Aorta (tissue), 5 donors: Measurements from ENCODE around the gene THSD7A. TPM values are rescaled to one million over a fixed set of nuclear protein-coding genes. Genes with fewer than 3 reads are reported as not detected.

Source experiments
- ATAC-seq: fragments of 200-7000 bp; cut with Tn5 transposase; one replicate; pipeline ENCODE4 v1.9.1; 2022; ENCODE audit warnings: moderate library complexity; ENCODE audit not compliant: low FRiP score
- DNase-seq, 2 donors: peaks; one replicate each; pipeline ENCODE4 v3.0.0-alpha.2; 2020
- H3K27ac ChIP-seq, 2 donors: one replicate each; pipeline ENCODE4 v1.5.1; 2013; ENCODE audit warnings: low read length in 2 of 2, mild to moderate bottlenecking in 2 of 2, moderate library complexity in 2 of 2, control low read depth in 1 of 2, inconsistent platforms in 1 of 2, low read depth in 1 of 2
- H3K27me3 ChIP-seq, 2 donors: one replicate each; pipeline ENCODE4 v1.6.1; 2013; ENCODE audit warnings: control low read depth in 1 of 2, low read length in 1 of 2, mild to moderate bottlenecking in 1 of 2, moderate library complexity in 1 of 2; ENCODE audit not compliant: insufficient read depth in 2 of 2, control insufficient read depth in 1 of 2
- H3K36me3 ChIP-seq, 2 donors: one replicate each; pipeline ENCODE4 v1.6.1; 2013; ENCODE audit warnings: control low read depth in 1 of 2, low read length in 1 of 2, mild to moderate bottlenecking in 1 of 2; ENCODE audit not compliant: insufficient read depth in 2 of 2, control insufficient read depth in 1 of 2
- H3K4me1 ChIP-seq, 2 donors: one replicate each; pipeline ENCODE4 v1.6.1; 2013; ENCODE audit warnings: low read length in 2 of 2, control low read depth in 1 of 2, mild to moderate bottlenecking in 1 of 2, moderate library complexity in 1 of 2; ENCODE audit not compliant: insufficient read depth in 2 of 2, control insufficient read depth in 1 of 2
- H3K4me3 ChIP-seq, 2 donors: one replicate each; pipeline ENCODE4 v1.5.1; 2013; ENCODE audit warnings: low read length in 2 of 2, control low read depth in 1 of 2, mild to moderate bottlenecking in 1 of 2
- H3K9me3 ChIP-seq: one replicate; pipeline ENCODE4 v1.6.1; 2013; ENCODE audit warnings: mild to moderate bottlenecking, low read length; ENCODE audit not compliant: control insufficient read depth
- WGBS, 2 donors: extraction: QIAGEN DNeasy Blood & Tissue Kit; methylation state at CpG; one replicate each; pipeline ENCODE4 v1.1.7; 2013; 5-methylcytosine and 5-hydroxymethylcytosine counted together
- intact Hi-C, 2 donors: fragments of 100-400 bp; cut with DNase I; formaldehyde crosslinking; loops; one replicate each; pipeline versions ENCODE4 v1.14.2 to v1.15.0; 2022
- polyA plus RNA-seq, 2 donors: library from polyadenylated mRNA; stranded (reverse); fragments of 200-250 nt; gene quantifications; one replicate each; pipeline ENCODE4 v1.2.3, GENCODE V29; 2013
- total RNA-seq, 2 donors: library from RNA; stranded (reverse); fragmentation: NEBNext Ultra II Directional; extraction: Animal tissue kit (Norgen Biotek cat#: 25700); gene quantifications; one replicate each; pipeline ENCODE4 v1.2.1, GENCODE V29; 2021
- donor health status: healthy with polysubstance abuse.
- donor health status: Bipolar disorder and iron deficiency.
- donor health status: DM: no; HTN: no; CAD: no.
- donor health status: DM: no; HTN: no; CAD: no.
- donor health status: DM: yes; HTN: yes; CAD: no.

The THSD7A gene
- total and polyA plus RNA-seq, 4 donors = 0.03 to 20.0 (median 12.1) TPM; not detected in 1

GRCh38 chr7:11732207-11732606 lies 99.8 kb downstream of the THSD7A start:
- Histone ChIP-seq H3K9me3 (no peaks in the 10 kb centered on the region), H3K36me3 (no peaks in the 10 kb centered on the region), H3K4me1 (no peaks in the 10 kb centered on the region), H3K27me3 (no peaks in the 10 kb centered on the region), H3K27ac (no peak overlapping the region), H3K4me3 (no peak overlapping the region)
- ATAC-seq (no peak), DNase-seq (no peak)
- intact Hi-C loops = no loop called here
- 68 to 77% methylated on average over 4 of the region's 4 CpGs for WGBS, 2 donors

- Histone ChIP-seq H3K4me3 (no peak overlapping the region), H3K27ac (no peak overlapping the region), H3K4me1 (no peaks in the 10 kb centered on the region), H3K36me3 (no peaks in the 10 kb centered on the region), H3K27me3 (no peaks in the 10 kb centered on the region), H3K9me3 (no peaks in the 10 kb centered on the region)
- DNase-seq (no peak), ATAC-seq (no peak)
- intact Hi-C loops = no loop called here
- 96 to 97% methylated on average over 1 of the region's 1 CpG for WGBS, 2 donors
Observed at GRCh38 chr7:11730725-11731124, 101.3 kb downstream of the THSD7A start.

GRCh38 chr7:11727864-11728263 lies 104.1 kb downstream of the THSD7A start:
- intact Hi-C loops = no loop called here

GRCh38 chr7:11726794-11727155 lies 105.2 kb downstream of the THSD7A start:
- no peak overlapping the region for H3K27ac ChIP-seq
- 8 to 11% methylated on average over 6 of the region's 6 CpGs for WGBS, 2 donors
- ATAC-seq = no peak
- H3K9me3 ChIP-seq = no peaks in the 10 kb centered on the region
- intact Hi-C loops = no loop called here
- no peaks in the 10 kb centered on the region for H3K36me3 ChIP-seq
- H3K4me3 ChIP-seq = no peak overlapping the region
- DNase-seq = peak; percentile 46 to 51
- H3K27me3 ChIP-seq = no peaks in the 10 kb centered on the region
- no peaks in the 10 kb centered on the region for H3K4me1 ChIP-seq

More at GRCh38 chr7:11727864-11728263, 104.1 kb downstream of the THSD7A start:
- no peak overlapping the region for H3K4me3 ChIP-seq
- H3K27me3 ChIP-seq = no peaks in the 10 kb centered on the region
- no peak for ATAC-seq
- no peaks in the 10 kb centered on the region for H3K9me3 ChIP-seq
- no peaks in the 10 kb centered on the region for H3K4me1 ChIP-seq
- no peak for DNase-seq
- 97% methylated on average over 1 of the region's 1 CpG for WGBS, 2 donors
- H3K27ac ChIP-seq = no peak overlapping the region
- no peaks in the 10 kb centered on the region for H3K36me3 ChIP-seq

- Histone ChIP-seq H3K27ac (no peak overlapping the region), H3K4me1 (no peaks in the 10 kb centered on the region), H3K9me3 (no peaks in the 10 kb centered on the region), H3K27me3 (no peaks in the 10 kb centered on the region), H3K36me3 (no peaks in the 10 kb centered on the region), H3K4me3 (no peak overlapping the region)
- WGBS, 2 donors = 19 to 31% methylated on average over 7 of the region's 7 CpGs
- intact Hi-C loops = no loop called here
- ATAC-seq (no peak), DNase-seq (no peak)
Observed at GRCh38 chr7:11726001-11726793, 105.8 kb downstream of the THSD7A start.

- Histone ChIP-seq H3K4me1 (no peaks in the 10 kb centered on the region), H3K36me3 (no peaks in the 10 kb centered on the region), H3K27ac (no peak overlapping the region), H3K27me3 (no peaks in the 10 kb centered on the region), H3K9me3 (no peaks in the 10 kb centered on the region), H3K4me3 (no peak overlapping the region)
- ATAC-seq (no peak), DNase-seq (no peak)
- intact Hi-C loops = no loop called here
Observed at GRCh38 chr7:11716185-11716584, 115.8 kb downstream of the THSD7A start.

- H3K9me3 ChIP-seq = no peaks in the 10 kb centered on the region
- no peaks in the 10 kb centered on the region for H3K36me3 ChIP-seq
- ATAC-seq = no peak
- peaks cover 0 to 1% of the 10 kb centered on the region in 2 donors for H3K27me3 ChIP-seq
- intact Hi-C loops = no loop called here
- H3K27ac ChIP-seq = no peak overlapping the region
- no peak for DNase-seq
- H3K4me1 ChIP-seq = no peaks in the 10 kb centered on the region
- H3K4me3 ChIP-seq = no peak overlapping the region
- WGBS, 2 donors = 93 to 94% methylated on average over 2 of the region's 2 CpGs
Observed at GRCh38 chr7:11714676-11715075, 117.3 kb downstream of the THSD7A start.

GRCh38 chr7:11714205-11714604 lies 117.8 kb downstream of the THSD7A start:
- DNase-seq (no peak), ATAC-seq (no peak)
- Histone ChIP-seq H3K4me1 (no peaks in the 10 kb centered on the region), H3K27me3 (peaks cover 0 to 2% of the 10 kb centered on the region in 2 donors), H3K9me3 (no peaks in the 10 kb centered on the region), H3K27ac (no peak overlapping the region), H3K4me3 (no peak overlapping the region), H3K36me3 (no peaks in the 10 kb centered on the region)
- WGBS, 2 donors = 3 to 35% methylated on average over 1 of the region's 1 CpG
- intact Hi-C loops = no loop called here

- ATAC-seq (no peak), DNase-seq (no peak)
- peaks cover 0 to 2% of the 10 kb centered on the region in 2 donors for H3K27me3 ChIP-seq
- no peak overlapping the region for H3K4me3 ChIP-seq
- H3K4me1 ChIP-seq = no peaks in the 10 kb centered on the region
- no peaks in the 10 kb centered on the region for H3K9me3 ChIP-seq
- 53 to 57% methylated on average over 3 of the region's 3 CpGs for WGBS, 2 donors
- no peaks in the 10 kb centered on the region for H3K36me3 ChIP-seq
- no peak overlapping the region for H3K27ac ChIP-seq
- intact Hi-C loops = no loop called here
Observed at GRCh38 chr7:11713352-11713751, 118.6 kb downstream of the THSD7A start.
